Colonic mucosa (tissue), 4 donors: Measurements from ENCODE around the gene LAD1. TPM values are rescaled to one million over a fixed set of nuclear protein-coding genes. Genes with fewer than 3 reads are reported as not detected.

ENCODE experiments used
- DNase-seq: peaks from one replicate; pipeline ENCODE4 v3.0.0-alpha.2; 2020
- H3K27ac ChIP-seq: fragments of 200-600 bp; one replicate; pipeline ENCODE4 v1.8.0; 2021
- H3K27me3 ChIP-seq: fragments of 200-600 bp; one replicate; pipeline ENCODE4 v1.8.0; 2021
- H3K36me3 ChIP-seq: fragments of 200-600 bp; one replicate; pipeline ENCODE4 v1.8.0; 2021
- H3K4me1 ChIP-seq: fragments of 200-600 bp; one replicate; pipeline ENCODE4 v1.8.0; 2021; ENCODE audit warnings: mild to moderate bottlenecking
- H3K4me3 ChIP-seq: fragments of 200-600 bp; one replicate; pipeline ENCODE4 v1.8.0; 2021
- H3K9ac ChIP-seq, 2 donors: one replicate each; pipeline ENCODE4 v1.7.0; 2013; ENCODE audit warnings: control low read depth in 2 of 2, low read depth in 2 of 2, low read length in 2 of 2
- H3K9me3 ChIP-seq: fragments of 200-600 bp; one replicate; pipeline ENCODE4 v1.8.0; 2021
- intact Hi-C: fragments of 100-400 bp; cut with DNase I; formaldehyde crosslinking; loops from one replicate; pipeline ENCODE4 v1.14.1; 2022
- total RNA-seq, 2 donors: library from RNA; stranded (reverse); fragmentation: NEBNext Ultra II Directional in 1 of 2; extraction: Animal tissue kit (Norgen Biotek cat#: 25700) in 1 of 2; gene quantifications; one replicate each; pipeline ENCODE4 v1.2.1, GENCODE V29; 2021
- TF ChIP-seq, protein P1 (sequence below): fragments of 200-600 bp; IDR thresholded peaks from one replicate; pipeline ENCODE4 v1.8.0; 2022; ENCODE audit warnings: antibody characterized with exemption, mild to moderate bottlenecking
- donor health status: healthy.
- donor health status: DM: no; HTN: no; CAD: no.
- donor health status: DM: no; HTN: no; CAD: no.

LAD1 gene
- total RNA-seq, 2 donors from 2014 or later, result 160 to 280 TPM

DNA sequence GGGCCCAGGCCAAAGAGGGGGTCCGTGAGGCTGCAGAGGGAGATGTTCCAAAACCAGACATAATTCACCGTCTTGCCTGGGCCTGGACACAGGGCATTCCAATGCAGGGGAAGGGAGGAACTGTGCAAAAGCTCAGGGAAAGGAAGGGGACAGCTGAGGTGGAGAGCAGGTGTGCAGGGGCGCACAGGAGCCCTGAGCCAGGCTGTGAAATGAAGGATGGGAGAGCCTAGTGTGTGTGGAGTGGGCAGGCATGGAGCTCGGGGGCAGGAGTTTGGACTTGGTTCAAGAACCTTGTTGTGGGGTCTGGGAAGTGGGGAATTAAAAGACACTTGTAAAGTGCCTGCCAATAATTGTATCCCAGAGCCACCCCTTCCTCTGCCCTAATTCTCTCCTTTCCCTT is 20.1 kb upstream of the LAD1 start:
- TF ChIP-seq, protein P1, sequence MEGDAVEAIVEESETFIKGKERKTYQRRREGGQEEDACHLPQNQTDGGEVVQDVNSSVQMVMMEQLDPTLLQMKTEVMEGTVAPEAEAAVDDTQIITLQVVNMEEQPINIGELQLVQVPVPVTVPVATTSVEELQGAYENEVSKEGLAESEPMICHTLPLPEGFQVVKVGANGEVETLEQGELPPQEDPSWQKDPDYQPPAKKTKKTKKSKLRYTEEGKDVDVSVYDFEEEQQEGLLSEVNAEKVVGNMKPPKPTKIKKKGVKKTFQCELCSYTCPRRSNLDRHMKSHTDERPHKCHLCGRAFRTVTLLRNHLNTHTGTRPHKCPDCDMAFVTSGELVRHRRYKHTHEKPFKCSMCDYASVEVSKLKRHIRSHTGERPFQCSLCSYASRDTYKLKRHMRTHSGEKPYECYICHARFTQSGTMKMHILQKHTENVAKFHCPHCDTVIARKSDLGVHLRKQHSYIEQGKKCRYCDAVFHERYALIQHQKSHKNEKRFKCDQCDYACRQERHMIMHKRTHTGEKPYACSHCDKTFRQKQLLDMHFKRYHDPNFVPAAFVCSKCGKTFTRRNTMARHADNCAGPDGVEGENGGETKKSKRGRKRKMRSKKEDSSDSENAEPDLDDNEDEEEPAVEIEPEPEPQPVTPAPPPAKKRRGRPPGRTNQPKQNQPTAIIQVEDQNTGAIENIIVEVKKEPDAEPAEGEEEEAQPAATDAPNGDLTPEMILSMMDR, result no peak
- H3K27ac ChIP-seq, result no peak overlapping the region
- no peak overlapping the region for H3K9ac ChIP-seq
- H3K27me3 ChIP-seq, result no peaks in the 10 kb centered on the region
- no peaks in the 10 kb centered on the region for H3K9me3 ChIP-seq
- no peak for DNase-seq
- H3K4me3 ChIP-seq, result no peak overlapping the region
- intact Hi-C loops, result loop anchor here (5.0 kb wide), 1 partner anchor 42 kb away; the partner anchor contains the start of gene TNNT2
- H3K4me1 ChIP-seq, result no peaks in the 10 kb centered on the region
- H3K36me3 ChIP-seq, result no peaks in the 10 kb centered on the region

DNA sequence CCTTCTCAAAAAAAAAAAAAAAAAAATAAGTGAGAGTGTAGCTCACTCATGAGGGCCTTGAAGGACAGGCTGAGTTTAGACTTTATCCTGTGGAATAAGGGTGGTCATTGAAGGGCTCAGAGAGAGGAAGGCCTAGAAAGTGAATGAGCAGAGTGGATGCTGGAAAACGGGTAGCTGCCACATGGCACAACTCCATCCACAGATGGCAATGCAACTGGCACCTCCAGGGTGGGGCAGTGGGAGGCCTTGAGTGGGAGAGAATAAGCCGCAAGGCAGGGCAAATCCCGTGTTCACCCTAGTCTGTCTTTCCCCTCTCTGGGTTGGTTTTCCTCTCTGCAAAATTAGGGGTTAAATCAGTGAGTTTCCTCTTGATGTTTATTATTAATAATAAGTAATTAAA is 19.3 kb upstream of the LAD1 start:
- DNase-seq, result no peak
- no peaks in the 10 kb centered on the region for H3K27me3 ChIP-seq
- no peak overlapping the region for H3K4me3 ChIP-seq
- no peak overlapping the region for H3K27ac ChIP-seq
- no peak overlapping the region for H3K9ac ChIP-seq
- intact Hi-C loops, result loop anchor here (5.0 kb wide), 1 partner anchor 41 kb away; the partner anchor contains the start of gene TNNT2
- H3K9me3 ChIP-seq, result no peaks in the 10 kb centered on the region
- TF ChIP-seq, protein P1, result no peak
- no peaks in the 10 kb centered on the region for H3K4me1 ChIP-seq
- H3K36me3 ChIP-seq, result no peaks in the 10 kb centered on the region

DNA sequence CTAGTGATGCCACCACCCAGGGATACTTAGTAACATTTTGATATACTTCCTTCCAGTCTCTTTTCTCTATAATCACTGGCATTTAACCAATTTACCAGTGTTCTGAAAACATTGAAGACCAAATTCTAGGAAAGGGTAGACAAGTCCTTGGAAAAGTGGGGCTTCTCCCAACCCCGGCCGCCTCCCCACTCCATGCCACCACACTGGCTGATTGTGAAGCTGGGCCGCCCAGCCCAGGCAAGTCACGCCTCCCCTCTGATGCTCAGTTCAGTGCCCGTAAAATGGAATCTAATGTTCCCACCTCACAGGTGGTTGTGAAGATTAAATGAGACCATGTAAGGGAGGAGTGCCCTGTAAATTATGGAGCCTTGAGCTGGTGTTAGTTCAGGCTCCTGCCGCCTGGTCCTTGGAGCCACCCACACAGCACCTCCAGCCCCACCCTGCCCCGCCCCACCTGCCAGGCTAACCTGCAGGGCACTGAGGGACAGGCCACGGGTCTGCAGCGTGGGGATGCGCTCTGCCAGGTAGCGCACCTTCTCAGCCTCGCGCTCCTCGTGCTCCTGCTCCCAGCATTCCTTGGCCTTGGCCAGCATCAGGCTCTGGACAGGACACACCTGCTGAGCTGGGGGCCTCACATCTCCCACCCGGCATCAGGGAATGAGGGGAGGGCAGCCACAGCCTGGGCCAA is 15.1 kb upstream of the LAD1 start:
- intact Hi-C loops, result no loop called here
- TF ChIP-seq, protein P1, result no peak
- DNase-seq, result peak; percentile 56

DNA sequence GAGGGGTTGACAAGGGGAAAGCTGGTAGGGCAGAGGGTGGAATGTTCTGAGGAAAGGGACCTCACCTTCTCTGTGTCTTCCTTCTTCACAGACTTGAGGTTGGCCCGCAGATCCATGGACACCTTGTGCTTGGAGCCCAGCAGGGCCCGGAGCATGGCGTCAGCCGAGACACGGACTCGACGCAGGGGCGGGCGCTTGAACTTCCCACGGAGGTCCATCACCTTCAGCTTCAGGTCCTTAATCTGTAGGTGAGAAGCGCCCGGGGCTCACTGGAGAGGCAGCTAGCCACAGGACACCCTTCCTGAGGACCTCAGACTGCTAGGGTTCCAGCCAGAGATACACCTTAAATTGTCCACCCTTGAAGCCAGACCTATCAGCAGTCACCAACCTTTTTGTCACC is 12.2 kb upstream of the LAD1 start:
- no peak overlapping the region for H3K4me3 ChIP-seq
- intact Hi-C loops, result no loop called here
- H3K27me3 ChIP-seq, result no peaks in the 10 kb centered on the region
- H3K36me3 ChIP-seq, result no peaks in the 10 kb centered on the region
- no peak overlapping the region for H3K27ac ChIP-seq
- TF ChIP-seq, protein P1, result no peak
- no peak overlapping the region for H3K9ac ChIP-seq
- no peak for DNase-seq
- no peaks in the 10 kb centered on the region for H3K4me1 ChIP-seq
- no peaks in the 10 kb centered on the region for H3K9me3 ChIP-seq

More for the DNA sequence above, 15.1 kb upstream of the LAD1 start:
- H3K4me1 ChIP-seq, result no peaks in the 10 kb centered on the region
- H3K9ac ChIP-seq, result no peak overlapping the region
- H3K27ac ChIP-seq, result no peak overlapping the region
- no peak overlapping the region for H3K4me3 ChIP-seq
- no peaks in the 10 kb centered on the region for H3K27me3 ChIP-seq
- no peaks in the 10 kb centered on the region for H3K9me3 ChIP-seq
- no peaks in the 10 kb centered on the region for H3K36me3 ChIP-seq

DNA sequence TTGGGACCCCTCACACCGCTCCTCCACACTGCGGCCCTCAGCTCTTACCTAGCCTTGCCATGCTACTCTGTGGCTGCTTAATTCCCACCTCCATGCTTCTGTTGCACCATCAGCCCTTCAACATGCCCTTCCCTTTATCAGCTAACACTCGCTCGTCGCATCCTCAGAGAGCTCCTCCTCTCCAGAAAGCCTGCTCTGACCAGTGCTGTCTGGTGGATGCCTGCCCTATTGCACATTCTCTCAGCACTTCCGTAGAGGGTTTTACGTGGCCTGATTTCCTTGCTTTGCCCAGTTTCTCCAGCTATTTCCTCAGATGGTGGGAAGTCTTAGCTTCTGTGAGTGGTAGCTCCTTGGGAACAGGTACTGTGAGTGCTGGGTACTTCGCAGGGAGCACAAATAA is 10.3 kb upstream of the LAD1 start:
- no peaks in the 10 kb centered on the region for H3K9me3 ChIP-seq
- no peak overlapping the region for H3K9ac ChIP-seq
- no peak overlapping the region for H3K27ac ChIP-seq
- intact Hi-C loops, result no loop called here
- H3K4me3 ChIP-seq, result no peak overlapping the region
- no peaks in the 10 kb centered on the region for H3K27me3 ChIP-seq
- DNase-seq, result no peak
- peaks cover 8% of the 10 kb centered on the region for H3K4me1 ChIP-seq
- H3K36me3 ChIP-seq, result no peaks in the 10 kb centered on the region
- TF ChIP-seq, protein P1, result no peak
